Cortex of kidney (tissue), 1 donor: ENCODE measurements around the gene KRTAP4-8.
"Not testable (repeated sequence)": the region's sequence is repeated elsewhere in the genome, so short reads cannot be mapped to it uniquely, and the experiment has no call there.

Experiments used
- DNase-seq: peaks from one replicate; lab custom pipeline; 2025; lab: John Stamatoyannopoulos, UW

The KRTAP4-8 gene

DNA sequence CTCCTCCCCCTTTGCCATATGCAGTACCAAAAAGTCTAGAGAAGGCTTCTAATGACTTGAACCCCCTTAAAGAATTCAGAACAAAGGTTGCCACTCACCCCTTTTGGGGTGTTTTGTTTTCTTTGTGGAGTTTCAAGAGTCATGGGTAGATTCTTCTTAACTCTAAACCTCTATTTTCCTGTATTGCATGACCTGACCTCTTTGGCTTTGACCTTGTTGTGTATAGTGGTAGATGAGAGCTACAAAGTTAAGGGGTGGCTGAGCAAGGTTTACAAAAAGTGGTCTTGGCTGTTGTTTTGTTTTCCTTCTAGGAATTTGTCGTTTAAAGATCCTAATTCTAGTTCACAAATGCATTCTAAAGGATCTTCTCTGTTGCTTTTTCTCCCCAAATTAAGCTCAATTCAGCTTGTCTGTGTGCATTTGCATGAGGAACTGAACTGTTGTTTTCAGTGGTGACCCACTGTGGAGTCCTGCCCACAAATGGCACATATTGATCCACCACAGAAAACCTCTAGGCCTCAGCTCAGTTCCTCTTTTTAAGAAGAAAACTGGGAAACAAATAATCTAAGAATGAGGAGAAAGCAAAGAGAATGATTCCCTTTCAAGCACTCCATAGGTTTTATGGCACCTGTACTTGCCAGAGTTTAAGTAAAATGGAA lies 10.9 kb upstream of the KRTAP4-8 start:
- DNase-seq: not testable (repeated sequence)

DNA sequence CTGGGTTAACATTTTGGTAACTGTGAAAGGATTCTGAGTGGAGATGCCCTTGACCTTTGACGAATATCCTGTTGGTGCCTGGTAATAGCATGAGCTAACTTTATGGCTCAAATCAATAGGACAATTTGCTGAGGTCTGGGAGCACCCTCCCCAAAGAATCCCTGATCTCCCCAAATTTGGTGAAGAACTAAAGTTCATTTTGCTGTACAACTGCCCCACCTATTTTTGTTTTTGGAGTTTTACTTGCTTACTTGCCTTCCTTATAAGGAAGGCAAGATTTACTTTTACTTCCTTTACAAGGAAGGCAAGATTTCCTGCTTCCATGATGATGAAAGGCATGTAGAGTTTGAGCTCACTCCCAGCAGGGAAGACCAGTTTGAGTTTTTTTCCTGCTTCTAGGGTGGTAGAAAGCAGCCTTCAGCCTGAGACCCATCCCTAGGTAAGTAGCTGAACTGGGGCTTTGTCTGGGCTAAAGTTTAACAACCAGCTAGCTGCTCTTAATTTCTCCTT lies 10.1 kb upstream of the KRTAP4-8 start:
- no peak for DNase-seq

DNA sequence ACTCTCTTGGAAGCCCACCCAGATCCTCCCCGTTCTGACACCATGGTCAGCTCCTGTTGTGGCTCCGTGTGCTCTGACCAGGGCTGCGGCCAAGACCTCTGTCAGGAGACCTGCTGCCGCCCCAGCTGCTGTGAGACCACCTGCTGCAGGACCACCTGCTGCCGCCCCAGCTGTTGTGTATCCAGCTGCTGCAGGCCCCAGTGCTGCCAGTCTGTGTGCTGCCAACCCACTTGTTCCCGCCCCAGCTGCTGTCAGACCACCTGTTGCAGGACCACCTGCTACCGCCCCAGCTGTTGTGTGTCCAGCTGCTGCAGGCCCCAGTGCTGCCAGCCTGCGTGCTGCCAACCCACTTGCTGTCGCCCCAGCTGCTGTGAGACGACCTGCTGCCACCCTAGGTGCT lies 7.4 kb upstream of the KRTAP4-8 start, which contains the start of gene KRTAP4-9:
KRTAP4-9 (plus strand) TSS at position 43 of the 400 bp plus-strand sequence; CDS start at position 43, 0 bp downstream.
- DNase-seq: not testable (repeated sequence)

DNA sequence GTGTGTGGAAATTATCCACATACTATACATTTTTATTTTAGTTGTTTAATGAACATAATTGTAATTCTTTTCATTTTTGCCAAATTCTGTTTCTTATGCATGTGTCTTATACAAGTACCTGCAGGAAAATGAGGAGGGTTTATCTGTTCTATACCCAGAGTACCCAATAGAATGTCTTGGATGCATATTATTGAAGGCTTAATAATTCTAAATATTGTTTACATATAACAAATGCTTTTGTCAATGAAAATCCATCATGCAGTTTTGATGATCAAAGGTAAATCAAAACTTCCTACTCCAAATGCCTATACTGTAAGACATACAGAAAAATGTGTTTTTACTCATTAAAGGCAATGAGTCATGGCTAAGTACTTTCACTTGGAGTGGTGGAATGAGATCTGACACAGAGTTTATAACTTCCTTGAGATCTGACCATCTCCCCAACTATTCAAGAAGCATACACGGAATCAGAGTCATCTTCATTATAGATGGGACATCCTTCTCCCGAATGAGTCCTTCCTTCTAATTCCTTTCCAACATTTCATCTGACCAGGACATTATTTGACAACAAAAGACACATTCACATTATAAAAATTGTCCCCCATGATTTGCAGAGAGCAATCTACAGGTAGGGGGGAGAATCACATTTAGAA lies 6.6 kb upstream of the KRTAP4-8 start:
- DNase-seq: not testable (repeated sequence)

DNA sequence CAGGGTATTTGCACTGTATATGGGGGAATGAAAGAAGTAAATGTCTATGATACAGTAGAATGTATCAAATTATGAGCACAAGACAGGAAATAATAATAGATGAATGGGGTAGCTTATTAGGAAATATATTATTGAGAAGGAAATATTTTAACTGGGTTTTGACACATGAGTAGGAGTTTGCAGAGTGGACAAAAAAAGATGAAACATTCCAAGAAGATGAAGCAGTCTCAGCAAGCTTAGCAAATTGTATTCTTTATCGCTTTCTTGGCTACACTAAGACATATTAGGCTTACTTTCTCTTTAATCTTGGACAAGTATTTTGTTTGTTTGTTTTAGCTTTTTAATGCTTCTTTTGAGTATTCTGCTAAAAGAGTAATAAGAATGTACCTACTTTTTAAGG lies 6.0 kb upstream of the KRTAP4-8 start:
- no peak for DNase-seq

DNA sequence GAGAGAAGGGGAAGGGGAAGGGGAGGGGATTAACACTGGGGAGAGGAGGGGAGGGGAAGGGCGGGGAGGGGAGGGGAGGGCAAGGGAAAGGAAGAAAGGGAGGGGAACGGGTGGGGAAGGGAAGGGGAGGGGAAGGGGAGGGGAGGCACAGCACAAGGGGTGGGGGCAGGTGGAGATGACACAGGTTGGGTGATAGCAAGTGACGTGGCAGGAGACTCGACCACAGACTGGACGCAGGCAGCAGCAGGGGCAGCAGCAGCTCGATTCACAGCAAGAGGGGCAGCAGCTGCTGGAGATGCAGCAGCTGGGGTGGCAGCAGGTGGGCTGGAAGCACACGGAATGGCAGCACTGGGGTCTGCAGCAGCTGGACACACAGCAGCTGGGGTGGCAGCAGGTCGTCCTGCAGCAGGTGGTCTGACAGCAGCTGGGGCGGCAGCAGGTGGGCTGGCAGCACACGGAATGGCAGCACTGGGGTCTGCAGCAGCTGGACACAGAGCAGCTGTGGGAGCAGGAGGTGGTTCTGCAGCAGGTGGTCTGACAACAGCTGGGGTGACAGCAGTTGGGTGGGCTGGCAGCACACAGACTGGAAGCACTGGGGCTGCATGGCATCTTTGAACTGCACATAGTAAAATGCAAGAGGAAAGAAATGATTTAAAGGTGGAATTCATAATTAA lies 3.8 kb upstream of the KRTAP4-8 start, which contains the start of gene KRTAP4-16:
KRTAP4-16 (minus strand) TSS at position 624 of the 674 bp plus-strand sequence; CDS start at position 624, 0 bp downstream.
- DNase-seq: no peak

DNA sequence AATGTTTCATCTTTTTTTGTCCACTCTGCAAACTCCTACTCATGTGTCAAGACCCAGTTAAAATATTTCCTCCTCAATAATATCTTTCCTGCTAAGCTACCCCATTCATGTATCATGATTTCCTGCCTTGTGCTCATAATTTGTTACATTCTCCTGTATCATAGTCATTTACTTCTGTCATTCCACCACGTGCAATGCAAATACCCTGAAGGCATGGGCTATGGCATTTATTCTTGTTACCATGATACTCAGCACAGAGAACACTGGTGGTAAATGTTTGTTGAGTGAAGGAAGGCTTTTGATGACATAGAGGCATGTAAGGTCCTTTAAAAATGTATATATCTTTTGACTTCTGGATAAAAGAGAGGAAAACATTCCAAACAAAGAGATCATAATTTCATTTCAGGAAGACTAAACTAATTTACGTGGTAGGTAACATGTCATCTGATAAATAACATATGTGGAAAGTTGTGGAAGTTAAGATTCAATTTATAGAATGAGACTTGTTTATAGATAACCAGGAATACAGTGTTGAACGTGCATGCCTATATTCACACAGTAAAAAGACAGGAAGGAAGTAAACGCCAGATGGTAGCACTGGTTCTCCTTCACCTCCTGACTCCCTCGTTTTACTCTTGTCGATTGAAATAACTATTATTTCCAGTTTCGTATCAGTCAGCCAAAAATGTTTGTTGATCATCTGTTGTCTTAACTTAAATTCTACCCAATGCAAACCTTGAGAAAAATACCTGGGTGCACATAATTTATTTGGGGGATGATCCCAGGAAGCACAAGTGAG lies 1.9 kb upstream of the KRTAP4-8 start:
- DNase-seq: not testable (repeated sequence)

DNA sequence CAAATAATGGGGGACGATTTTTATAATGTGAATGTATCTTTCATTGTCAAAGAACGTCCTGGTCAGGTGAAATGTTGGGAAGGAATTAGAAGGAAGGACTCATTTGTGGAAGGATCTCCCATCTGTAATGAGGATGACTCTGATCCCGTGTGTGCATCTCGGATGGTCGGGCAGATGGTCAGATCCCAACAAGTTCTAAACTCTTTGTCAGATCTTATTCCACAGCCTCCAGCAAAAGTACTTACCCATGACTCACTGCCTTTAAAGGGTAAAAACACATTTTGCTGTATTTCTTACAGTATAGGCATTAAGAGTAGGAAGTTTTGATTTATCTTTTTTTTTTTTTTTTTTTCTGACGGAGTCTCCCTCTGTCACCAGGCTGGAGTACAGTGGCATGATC lies 539 bp upstream of the KRTAP4-8 start:
- no peak for DNase-seq

DNA sequence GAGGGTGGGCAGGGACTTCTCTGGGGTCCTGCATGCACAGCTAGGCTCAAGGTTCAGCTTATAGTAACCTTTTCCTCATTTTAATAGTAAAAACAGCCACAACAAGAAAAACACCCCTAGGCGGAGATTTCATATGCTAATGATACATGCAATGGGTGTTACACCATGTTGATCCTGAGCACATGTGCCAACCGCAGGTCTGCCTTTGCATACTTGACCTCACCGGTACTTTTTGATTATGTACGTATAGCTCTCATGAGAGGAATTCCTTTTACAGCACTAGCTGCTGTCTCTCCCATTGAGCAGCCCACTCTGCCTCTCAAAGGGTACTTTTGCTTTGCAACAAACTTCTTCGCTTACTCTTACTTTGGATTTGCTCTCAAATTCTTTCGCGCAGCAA lies 1.9 kb downstream of the KRTAP4-8 start:
- no peak for DNase-seq

DNA sequence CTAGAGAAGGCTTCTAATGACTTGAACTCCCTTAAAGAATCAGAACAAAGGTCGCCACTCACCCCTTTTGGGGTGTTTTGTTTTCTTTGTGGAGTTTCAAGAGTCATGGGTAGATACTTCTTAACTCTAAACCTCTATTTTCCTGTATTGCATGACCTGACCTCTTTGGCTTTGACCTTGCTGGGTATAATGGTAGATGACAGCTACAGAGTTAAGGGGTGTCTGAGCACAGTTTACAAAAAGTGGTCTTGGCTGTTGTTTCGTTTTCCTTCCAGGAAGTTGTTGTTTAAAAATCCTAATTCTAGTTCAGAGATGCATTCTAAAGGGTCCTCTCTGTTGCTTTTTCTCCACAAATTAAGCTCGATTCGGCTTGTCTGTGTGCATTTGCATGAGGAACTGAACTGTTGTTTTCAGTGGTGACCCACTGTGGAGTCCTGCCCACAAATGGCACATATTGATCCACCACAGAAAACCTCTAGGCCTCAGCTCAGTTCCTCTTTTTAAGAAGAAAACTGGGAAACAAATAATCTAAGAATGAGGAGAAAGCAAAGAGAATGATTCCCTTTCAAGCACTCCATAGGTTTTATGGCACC lies 9.1 kb downstream of the KRTAP4-8 start:
- DNase-seq: not testable (repeated sequence)

DNA sequence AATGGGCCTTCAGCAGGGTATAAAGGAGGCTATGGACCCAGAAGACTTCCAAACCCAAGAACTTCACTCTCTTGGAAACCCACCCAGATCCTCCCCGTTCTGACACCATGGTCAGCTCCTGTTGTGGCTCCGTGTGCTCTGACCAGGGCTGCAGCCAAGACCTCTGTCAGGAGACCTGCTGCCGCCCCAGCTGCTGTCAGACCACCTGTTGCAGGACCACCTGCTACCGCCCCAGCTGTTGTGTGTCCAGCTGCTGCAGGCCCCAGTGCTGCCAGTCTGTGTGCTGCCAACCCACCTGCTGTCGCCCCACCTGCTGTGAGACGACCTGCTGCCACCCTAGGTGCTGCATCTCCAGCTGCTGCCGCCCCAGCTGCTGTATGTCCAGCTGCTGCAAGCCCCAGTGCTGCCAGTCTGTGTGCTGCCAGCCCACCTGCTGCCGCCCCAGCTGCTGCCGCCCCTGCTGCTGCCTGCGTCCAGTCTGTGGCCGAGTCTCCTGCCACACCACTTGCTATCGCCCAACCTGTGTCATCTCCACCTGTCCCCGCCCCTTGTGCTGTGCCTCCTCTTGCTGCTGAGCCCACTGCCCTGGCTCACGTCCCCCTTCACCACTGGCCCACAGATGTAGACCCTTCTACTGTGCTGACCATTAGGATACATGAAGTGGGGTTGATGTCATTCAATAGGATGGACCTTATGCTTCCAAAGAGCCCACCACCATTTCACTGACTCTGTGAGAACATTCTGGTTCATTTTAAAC lies 13.7 kb downstream of the KRTAP4-8 start, which contains the start of gene KRTAP4-7:
KRTAP4-7 (plus strand) TSS at position 51 of the 757 bp plus-strand sequence; CDS start at position 108, 57 bp downstream.
- DNase-seq: not testable (repeated sequence)

DNA sequence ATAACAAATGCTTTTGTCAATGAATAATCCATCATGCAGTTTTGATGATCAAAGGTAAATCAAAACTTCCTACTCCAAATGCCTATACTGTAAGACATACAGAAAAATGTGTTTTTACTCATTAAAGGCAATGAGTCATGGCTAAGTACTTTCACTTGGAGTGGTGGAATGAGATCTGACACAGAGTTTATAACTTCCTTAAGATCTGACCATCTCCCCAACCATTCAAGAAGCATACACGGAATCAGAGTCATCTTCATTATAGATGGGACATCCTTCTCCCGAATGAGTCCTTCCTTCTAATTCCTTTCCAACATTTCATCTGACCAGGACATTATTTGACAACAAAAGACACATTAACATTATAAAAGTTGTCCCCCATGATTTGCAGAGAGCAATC lies 14.5 kb downstream of the KRTAP4-8 start:
- not testable (repeated sequence) for DNase-seq

DNA sequence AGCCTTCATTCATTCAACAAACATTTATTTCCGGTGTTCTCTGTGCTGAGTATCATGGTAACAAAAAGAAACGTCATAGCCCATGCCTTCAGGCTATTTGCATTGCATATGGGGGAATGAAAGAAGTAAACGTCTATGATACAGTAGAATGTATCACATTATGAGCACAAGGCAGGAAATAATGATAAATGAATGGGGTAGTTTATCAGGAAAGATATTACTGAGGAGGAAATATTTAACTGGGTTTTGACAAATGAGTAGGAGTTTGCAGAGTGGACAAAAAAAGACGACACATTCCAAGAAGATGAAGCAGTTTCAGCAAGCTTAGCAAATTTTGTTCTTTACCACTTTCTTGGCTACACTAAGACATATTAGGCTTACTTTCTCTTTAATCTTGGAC lies 15.3 kb downstream of the KRTAP4-8 start:
- no peak for DNase-seq

DNA sequence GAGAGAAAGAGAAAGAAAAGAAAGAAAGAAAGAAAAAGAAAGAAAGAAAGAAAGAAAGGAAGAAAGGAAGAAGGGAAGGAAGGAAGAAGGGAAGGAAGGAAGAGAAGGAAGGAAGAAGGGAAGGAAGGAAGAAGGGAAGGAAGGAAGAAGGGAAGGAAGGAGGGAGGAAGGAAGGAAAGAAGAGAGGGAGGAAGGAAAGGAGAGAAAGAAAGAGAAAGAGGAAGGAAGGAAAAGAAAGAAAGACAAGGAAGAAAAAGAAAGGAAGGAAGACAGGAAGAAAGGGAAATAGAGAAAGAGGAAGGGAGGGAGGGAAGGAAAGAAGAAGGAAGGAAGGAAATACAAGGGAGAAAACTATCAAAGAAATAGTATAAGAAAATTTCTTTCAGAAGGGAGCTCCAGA lies 21.2 kb downstream of the KRTAP4-8 start:
- DNase-seq: no peak

DNA sequence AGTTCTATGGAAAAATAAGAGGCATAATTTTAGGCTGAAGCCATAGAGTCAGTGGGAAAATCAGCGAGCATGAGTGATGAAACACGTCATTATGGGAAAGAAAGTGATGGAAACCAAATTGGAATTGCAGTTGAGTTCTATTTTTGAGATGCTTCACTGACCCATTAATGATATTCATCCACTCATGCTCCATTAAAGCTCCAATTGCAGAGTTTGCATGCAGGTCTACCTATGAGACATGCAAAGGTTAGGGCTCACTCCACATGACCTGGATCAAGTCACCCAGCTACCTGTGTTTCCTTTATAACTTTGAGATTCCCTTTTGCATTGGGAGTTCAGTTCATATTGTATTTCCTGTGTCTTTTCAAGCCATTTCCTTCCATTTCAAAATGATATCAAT lies 24.3 kb downstream of the KRTAP4-8 start:
- DNase-seq: no peak

DNA sequence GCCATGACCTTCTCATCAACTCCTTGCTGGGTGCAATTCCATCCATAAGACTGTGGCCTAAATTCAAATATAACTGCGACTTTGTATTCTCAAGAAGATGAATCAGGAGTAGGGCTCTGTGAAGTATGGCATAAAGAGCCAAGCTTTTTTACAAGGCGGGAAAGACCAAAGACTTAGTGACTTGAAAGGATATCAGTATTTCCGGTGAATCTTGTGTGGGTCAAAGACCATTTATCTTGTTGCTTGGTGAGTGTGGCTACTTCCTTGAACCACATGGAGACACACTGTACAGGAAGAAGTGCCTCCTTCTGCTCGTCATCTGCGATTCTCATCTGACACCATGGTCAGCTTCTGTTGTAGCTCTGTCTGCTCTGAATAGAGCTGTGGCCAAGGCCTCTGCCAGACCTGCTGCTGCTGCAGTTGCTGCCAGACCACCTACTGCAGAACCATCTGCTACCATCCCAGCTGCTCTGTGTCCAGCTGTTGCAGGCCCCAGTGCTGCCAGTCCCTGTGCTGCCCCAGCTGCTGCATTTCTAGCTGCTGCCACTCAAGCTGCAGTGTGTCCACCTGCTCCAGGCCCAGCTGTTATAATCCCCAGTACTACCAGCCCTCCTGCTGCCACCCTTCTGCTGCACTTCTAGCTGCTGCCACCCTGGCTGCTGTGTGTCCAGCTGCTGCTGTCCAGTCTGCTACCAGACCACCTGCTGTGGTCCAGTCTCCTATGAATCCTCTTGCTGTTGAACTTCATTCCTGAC lies 26.2 kb downstream of the KRTAP4-8 start:
- DNase-seq: no peak

DNA sequence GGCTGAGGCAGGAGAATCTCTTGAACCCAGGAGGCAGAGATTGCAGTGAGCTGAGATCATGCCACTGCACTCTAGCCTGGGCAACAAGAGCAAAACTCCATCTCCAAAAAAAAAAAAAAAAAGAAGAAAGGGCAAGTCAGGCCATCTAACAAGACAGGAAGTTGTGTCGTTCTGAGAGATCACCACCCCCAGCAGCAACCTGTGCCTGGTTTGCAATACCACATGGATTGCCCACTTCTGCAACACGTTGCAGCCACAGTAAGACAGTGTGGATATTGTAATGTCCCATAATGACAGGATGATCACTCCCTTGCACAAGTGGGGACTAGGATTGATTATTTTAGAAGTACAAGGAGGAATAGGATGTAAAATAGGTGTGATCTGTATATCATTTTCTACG lies 28.9 kb downstream of the KRTAP4-8 start:
- no peak for DNase-seq

DNA sequence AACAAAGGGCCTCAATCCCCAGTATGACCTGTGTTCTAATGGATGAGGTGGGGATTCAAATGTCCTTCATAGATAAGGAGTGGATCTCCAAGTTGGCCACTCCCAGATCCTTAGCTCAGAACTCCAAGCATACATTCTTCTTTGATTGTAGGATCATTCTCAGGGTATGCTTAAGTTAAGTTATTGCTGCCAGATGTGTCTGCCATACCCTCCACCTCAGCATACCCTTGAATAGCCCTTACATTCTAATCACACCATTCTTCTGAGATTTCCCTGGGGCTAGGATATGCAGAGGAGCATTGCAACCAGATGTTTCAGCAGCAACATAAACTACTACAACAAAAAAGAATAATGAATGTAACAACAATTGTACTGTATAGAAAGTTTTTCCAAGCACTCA lies 30.7 kb downstream of the KRTAP4-8 start:
- no peak for DNase-seq

DNA sequence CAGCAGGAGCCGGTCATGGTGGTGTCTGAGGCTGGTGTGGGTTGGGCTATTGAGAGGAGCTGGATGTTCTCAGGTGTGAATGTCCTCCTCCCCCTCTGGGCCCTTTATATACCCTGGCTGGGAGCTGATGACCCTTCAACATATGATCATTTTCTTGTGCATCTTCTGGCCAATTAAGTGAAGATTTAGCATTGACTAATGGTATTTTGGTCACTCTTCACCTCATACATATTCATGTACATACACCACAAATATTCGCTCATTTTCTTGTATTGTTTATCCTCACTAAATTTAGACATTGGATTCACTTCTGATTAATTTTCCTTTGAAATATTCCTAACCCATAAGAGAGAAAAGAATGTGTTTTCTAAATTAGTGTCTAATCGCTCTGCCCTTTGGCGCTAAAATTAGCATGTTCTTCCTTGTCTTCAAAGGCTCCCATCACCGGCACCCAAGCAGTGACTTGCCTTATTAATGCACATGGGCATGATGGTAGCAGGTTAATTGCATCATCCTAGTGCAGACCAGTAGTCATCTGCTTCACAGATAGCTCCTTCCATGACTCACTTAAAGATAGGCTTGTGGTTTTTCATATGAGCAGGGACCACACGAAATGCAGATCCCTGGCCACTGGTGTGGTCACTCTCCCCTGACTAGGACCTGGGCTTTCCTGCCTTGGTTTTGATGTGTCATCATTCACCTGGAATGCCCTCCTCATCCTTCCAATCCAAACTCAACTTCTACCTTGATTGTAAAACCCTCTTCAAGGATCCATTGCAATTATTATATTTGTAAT lies 31.9 kb downstream of the KRTAP4-8 start, which contains the start of gene KRTAP2-4:
KRTAP2-4 (minus strand) TSS at position 51 of the 796 bp plus-strand sequence; CDS start at position 17, 34 bp downstream.
- DNase-seq: no peak
